Trophoblast cell (in vitro differentiated cells and primary cell): ENCODE measurements around the gene FAM3A.

Experiments
- DNase-seq, 2 donors: peaks; one replicate each; pipeline ENCODE4 v3.0.0-alpha.2; 2016
- H2AFZ ChIP-seq: 2 replicates; pipeline ENCODE4 v1.6.1; 2013; ENCODE audit warnings: low read length, moderate library complexity, mild to moderate bottlenecking; ENCODE audit not compliant: insufficient read depth, poor library complexity
- H2AK5ac ChIP-seq: 2 replicates; pipeline ENCODE4 v1.6.1; 2013; ENCODE audit warnings: mild to moderate bottlenecking, low read length
- H2BK120ac ChIP-seq: 2 replicates; pipeline ENCODE4 v1.6.1; 2013; ENCODE audit warnings: low read length, mild to moderate bottlenecking, moderate library complexity; ENCODE audit not compliant: insufficient read depth, poor library complexity
- H2BK12ac ChIP-seq: 2 replicates; pipeline ENCODE4 v1.6.1; 2013; ENCODE audit warnings: mild to moderate bottlenecking, low read length, moderate library complexity
- H2BK5ac ChIP-seq: 2 replicates; pipeline ENCODE4 v1.6.1; 2013; ENCODE audit warnings: low read length, low read depth, moderate library complexity, mild to moderate bottlenecking; ENCODE audit not compliant: poor library complexity
- H3K14ac ChIP-seq: 2 replicates; pipeline ENCODE4 v1.6.1; 2013; ENCODE audit warnings: mild to moderate bottlenecking, low read length
- H3K18ac ChIP-seq: 2 replicates; pipeline ENCODE4 v1.6.1; 2013; ENCODE audit warnings: mild to moderate bottlenecking, low read length
- H3K23ac ChIP-seq: 2 replicates; pipeline ENCODE4 v1.6.1; 2013; ENCODE audit warnings: low read length
- H3K27ac ChIP-seq: 2 replicates; pipeline ENCODE4 v1.5.1; 2013; ENCODE audit warnings: low read depth, mild to moderate bottlenecking, inconsistent platforms, low read length, moderate library complexity
- H3K27me3 ChIP-seq: 2 replicates; pipeline ENCODE4 v1.6.1; 2013; ENCODE audit warnings: inconsistent platforms, mild to moderate bottlenecking, low read length, moderate library complexity; ENCODE audit not compliant: insufficient read depth
- H3K36me3 ChIP-seq, 2 experiments: 1 replicate in 1 of 2; 2 replicates in 1 of 2; pipeline ENCODE4 v1.6.1; 2013; ENCODE audit warnings: low read length in 2 of 2, mild to moderate bottlenecking in 2 of 2, moderate library complexity in 1 of 2; ENCODE audit not compliant: insufficient read depth in 2 of 2, control insufficient read depth in 1 of 2
- H3K4ac ChIP-seq: 2 replicates; pipeline ENCODE4 v1.6.1; 2013; ENCODE audit warnings: low read depth, mild to moderate bottlenecking, low read length, moderate library complexity
- H3K4me1 ChIP-seq, 2 experiments: 1 replicate in 1 of 2; 2 replicates in 1 of 2; pipeline ENCODE4 v1.6.1; 2013; ENCODE audit warnings: low read length in 2 of 2, mild to moderate bottlenecking in 2 of 2, moderate library complexity in 1 of 2; ENCODE audit not compliant: insufficient read depth in 2 of 2, control insufficient read depth in 1 of 2
- H3K4me2 ChIP-seq: 2 replicates; pipeline ENCODE4 v1.6.1; 2013; ENCODE audit warnings: inconsistent platforms, mild to moderate bottlenecking, low read length, moderate library complexity
- H3K4me3 ChIP-seq: 2 replicates; pipeline ENCODE4 v1.5.1; 2013; ENCODE audit warnings: mild to moderate bottlenecking, low read depth, low read length, inconsistent platforms
- H3K79me1 ChIP-seq: one replicate; pipeline ENCODE4 v1.6.1; 2013; ENCODE audit warnings: low read length
- H3K79me2 ChIP-seq: 2 replicates; pipeline ENCODE4 v1.6.1; 2013; ENCODE audit warnings: low read length, mild to moderate bottlenecking; ENCODE audit not compliant: control insufficient read depth, insufficient read depth, poor library complexity
- H3K9ac ChIP-seq: 2 replicates; pipeline ENCODE4 v1.6.1; 2013; ENCODE audit warnings: mild to moderate bottlenecking, low read length
- H3K9me3 ChIP-seq: 2 replicates; pipeline ENCODE4 v1.6.1; 2013; ENCODE audit warnings: low read depth, mild to moderate bottlenecking, control low read depth, inconsistent platforms, low read length; ENCODE audit not compliant: insufficient read depth
- H4K12ac ChIP-seq: 2 replicates; pipeline ENCODE4 v1.6.1; 2013; ENCODE audit warnings: low read depth, mild to moderate bottlenecking, low read length, moderate library complexity
- H4K8ac ChIP-seq: 2 replicates; pipeline ENCODE4 v1.6.1; 2013; ENCODE audit warnings: low read depth, mild to moderate bottlenecking, low read length, moderate library complexity
- H4K91ac ChIP-seq: one replicate; pipeline ENCODE4 v1.6.1; 2013; ENCODE audit warnings: low read depth, mild to moderate bottlenecking, low read length, moderate library complexity
- WGBS: extraction: QIAGEN DNeasy Blood & Tissue Kit; methylation state at CpG from one replicate; pipeline ENCODE4 v1.1.7; 2013; ENCODE audit warnings: missing lambda C conversion rate; ENCODE audit not compliant: insufficient read length, insufficient coverage; ENCODE audit errors: extremely low coverage; 5-methylcytosine and 5-hydroxymethylcytosine counted together

The FAM3A gene

DNA sequence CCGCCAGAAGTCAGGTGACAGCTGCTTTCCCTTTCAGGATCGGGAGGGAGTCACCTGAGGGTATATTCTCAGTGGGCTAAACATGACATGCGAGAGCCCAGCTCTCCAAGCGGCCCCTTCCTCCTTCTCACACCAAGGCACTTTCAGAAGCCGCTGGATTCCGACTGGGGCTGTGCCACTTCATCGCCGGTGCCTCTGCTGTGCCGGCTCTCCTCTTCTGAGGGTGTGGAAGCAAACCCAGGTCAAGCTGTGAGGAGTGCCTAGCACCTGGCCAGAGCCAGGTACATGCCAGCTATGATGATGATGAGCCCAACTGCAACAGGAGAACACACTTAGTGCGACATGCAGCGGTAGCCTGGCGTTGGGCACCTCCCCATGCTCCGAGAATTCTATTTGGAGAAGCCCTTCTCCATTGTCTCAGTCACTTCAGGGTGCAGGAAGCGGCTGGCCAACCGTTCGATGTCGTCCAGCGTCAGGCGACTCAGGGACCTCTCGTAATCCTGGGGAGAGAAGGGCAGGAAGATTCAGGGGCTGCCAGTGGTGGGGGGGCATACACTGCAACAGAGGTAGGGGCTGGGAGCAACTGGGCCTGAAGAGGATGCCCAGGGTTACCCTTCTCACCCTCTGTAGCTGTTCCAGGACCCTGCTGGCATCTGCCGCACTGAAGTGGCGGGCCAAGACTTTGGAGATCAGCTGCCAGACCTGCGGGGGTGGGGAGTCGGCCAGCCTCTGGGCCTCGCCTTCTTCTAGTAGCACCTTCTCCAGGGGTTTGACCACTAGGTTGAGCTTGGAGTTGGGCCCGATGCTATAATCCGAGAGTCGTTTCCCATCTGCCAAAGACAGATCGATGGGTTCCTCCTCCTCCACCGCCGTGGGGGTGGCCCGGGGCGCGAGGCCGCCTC is 30.6 kb downstream of the FAM3A start:
- peak overlapping the region; percentile 83 for H3K4me2 ChIP-seq
- no CpG with 5 or more reads among the region's 35 CpGs for WGBS

DNA sequence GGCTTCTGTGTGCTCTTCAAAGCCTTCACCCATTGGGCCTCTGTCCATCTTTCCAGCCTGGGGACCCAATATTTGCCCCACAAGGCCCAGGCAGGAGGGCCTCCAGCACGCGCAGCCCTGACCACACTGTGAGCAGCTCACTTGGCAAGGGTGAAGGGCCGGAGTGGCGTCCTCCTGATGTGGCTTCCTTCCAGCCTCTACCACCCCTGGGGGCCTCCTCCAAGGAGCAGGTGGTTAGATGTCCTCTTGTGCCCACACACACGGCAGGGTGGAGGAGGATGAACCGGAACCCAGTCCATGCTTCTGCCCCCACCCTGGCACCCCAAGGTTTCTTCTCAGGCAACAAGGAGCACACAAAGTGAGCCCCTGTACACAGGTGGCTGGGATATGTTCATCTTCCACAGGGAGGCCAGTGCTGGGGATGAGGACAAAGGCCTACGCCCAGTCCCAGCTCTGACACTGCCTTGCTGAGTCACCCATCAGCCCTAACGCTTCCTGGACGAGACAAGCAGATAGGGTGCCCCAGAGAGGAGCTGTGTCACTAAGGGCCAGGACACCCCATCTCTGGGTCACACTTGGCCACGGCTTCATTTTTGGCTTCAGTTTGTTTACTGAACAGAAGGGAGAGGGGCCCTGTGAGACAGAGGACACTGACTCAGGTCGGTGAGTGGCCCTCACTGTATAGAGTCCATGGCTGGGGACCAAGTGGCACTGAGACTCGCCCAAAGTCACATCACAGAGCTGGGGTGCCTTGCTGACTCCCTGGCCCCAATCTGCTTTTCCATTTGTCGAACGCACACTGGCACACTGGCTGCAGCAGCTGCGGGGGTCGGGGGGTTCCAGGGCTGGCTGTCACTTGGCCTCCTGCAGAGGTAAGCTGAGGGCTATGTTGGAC is 31.5 kb downstream of the FAM3A start:
- peaks cover 31 to 34% of the 10 kb centered on the region in 2 experiments for H3K36me3 ChIP-seq
- H3K9me3 ChIP-seq = peaks cover 1% of the 10 kb centered on the region
- no peak overlapping the region for H3K4ac ChIP-seq
- no peak overlapping the region for H4K8ac ChIP-seq
- H4K12ac ChIP-seq = peak overlapping the region; percentile 5
- no peak overlapping the region for H2AK5ac ChIP-seq
- DNase-seq = no peak
- no peak overlapping the region for H3K14ac ChIP-seq
- peaks cover 7% of the 10 kb centered on the region for H3K79me1 ChIP-seq
- H3K9ac ChIP-seq = no peak overlapping the region
- H3K23ac ChIP-seq = no peak overlapping the region
- H2AFZ ChIP-seq = no peak overlapping the region
- H3K79me2 ChIP-seq = peaks cover 10% of the 10 kb centered on the region
- no peak overlapping the region for H2BK120ac ChIP-seq
- no peak overlapping the region for H3K4me3 ChIP-seq
- H2BK12ac ChIP-seq = no peak overlapping the region
- WGBS = no CpG with 5 or more reads among the region's 16 CpGs
- H2BK5ac ChIP-seq = no peak overlapping the region
- no peak overlapping the region for H3K4me2 ChIP-seq
- no peak overlapping the region for H3K18ac ChIP-seq
- no peak overlapping the region for H4K91ac ChIP-seq
- H3K27me3 ChIP-seq = no peaks in the 10 kb centered on the region
- peaks cover 18 to 20% of the 10 kb centered on the region in 2 experiments for H3K4me1 ChIP-seq
- H3K27ac ChIP-seq = no peak overlapping the region

More for the DNA sequence above, 30.6 kb downstream of the FAM3A start:
- Histone ChIP-seq H3K79me2 (peaks cover 16% of the 10 kb centered on the region), H3K23ac (no peak overlapping the region), H4K91ac (peak overlapping the region; percentile 96), H2BK12ac (no peak overlapping the region), H3K36me3 (peaks cover 31 to 34% of the 10 kb centered on the region in 2 experiments), H3K18ac (peak overlapping the region; percentile 92), H3K9me3 (peaks cover 1% of the 10 kb centered on the region), H3K4me1 (peaks cover 20 to 22% of the 10 kb centered on the region in 2 experiments), H3K27me3 (no peaks in the 10 kb centered on the region), H2BK5ac (no peak overlapping the region), H2AK5ac (peak overlapping the region; percentile 88), H3K79me1 (peaks cover 12% of the 10 kb centered on the region), H3K4me3 (peak overlapping the region; percentile 83), H4K8ac (peak overlapping the region; percentile 87), H2AFZ (peak overlapping the region; percentile 28), H2BK120ac (no peak overlapping the region), H3K9ac (peak overlapping the region; percentile 87), H3K4ac (peak overlapping the region; percentile 88), H3K14ac (peak overlapping the region; percentile 90), H3K27ac (peak overlapping the region; percentile 92), H4K12ac (peak overlapping the region; percentile 64)
- peak in 1 of 2 donors; percentile 36 for DNase-seq

DNA sequence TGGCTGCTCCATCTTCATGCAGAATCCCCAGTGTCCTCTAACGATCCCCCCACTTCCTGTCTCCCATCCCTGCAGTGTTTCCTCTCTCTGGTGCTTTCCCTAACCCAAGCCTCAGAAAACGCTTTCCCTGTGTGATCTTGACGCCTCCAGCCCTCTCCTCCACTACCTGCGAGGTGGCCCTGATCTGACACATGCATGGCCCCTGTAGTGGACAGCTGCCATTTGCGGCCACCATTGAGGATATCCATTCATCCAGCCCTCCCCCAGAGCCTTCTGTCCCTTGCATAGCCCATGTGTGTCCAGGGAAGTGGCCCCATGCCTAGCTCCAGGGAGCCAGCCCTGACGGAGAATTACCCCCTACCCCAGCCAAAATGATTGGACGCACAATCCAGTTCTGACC is 32.7 kb downstream of the FAM3A start:
- peaks cover 1% of the 10 kb centered on the region for H3K9me3 ChIP-seq
- H2BK5ac ChIP-seq = no peak overlapping the region
- H3K4ac ChIP-seq = no peak overlapping the region
- no peak overlapping the region for H4K91ac ChIP-seq
- H3K14ac ChIP-seq = no peak overlapping the region
- no peak overlapping the region for H4K8ac ChIP-seq
- peaks cover 12% of the 10 kb centered on the region for H3K79me1 ChIP-seq
- H3K27me3 ChIP-seq = no peaks in the 10 kb centered on the region
- no peak overlapping the region for H3K4me2 ChIP-seq
- H2BK120ac ChIP-seq = no peak overlapping the region
- peaks cover 12 to 17% of the 10 kb centered on the region in 2 experiments for H3K4me1 ChIP-seq
- H3K18ac ChIP-seq = no peak overlapping the region
- H3K4me3 ChIP-seq = no peak overlapping the region
- no peak overlapping the region for H3K9ac ChIP-seq
- no CpG with 5 or more reads among the region's 7 CpGs for WGBS
- H4K12ac ChIP-seq = no peak overlapping the region
- no peak overlapping the region for H3K27ac ChIP-seq
- no peak overlapping the region for H3K23ac ChIP-seq
- no peak overlapping the region for H2AFZ ChIP-seq
- H3K79me2 ChIP-seq = peaks cover 6% of the 10 kb centered on the region
- no peak for DNase-seq
- no peak overlapping the region for H2AK5ac ChIP-seq
- H3K36me3 ChIP-seq = peaks cover 24 to 29% of the 10 kb centered on the region in 2 experiments
- no peak overlapping the region for H2BK12ac ChIP-seq

DNA sequence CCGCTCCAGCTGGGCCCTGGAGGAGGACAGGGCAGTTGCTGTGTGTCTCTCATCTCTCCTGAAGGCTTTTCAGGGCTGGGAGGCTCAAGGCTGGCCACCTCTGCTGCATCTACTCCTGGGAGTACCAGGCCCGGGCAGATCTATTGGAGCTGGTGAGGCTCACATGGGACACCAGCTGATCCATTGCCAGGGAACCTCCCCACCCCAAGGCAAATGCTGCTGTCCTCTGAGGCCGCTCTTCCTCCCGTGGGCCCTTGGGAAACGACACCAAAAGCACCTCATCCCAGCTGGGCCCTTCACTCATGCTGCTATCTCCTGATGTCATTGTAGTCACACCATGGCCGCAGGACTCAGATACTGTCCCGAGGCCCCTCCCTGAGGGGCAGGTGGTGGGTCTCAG is 33.2 kb downstream of the FAM3A start:
- H3K9me3 ChIP-seq = no peaks in the 10 kb centered on the region
- H3K27ac ChIP-seq = no peak overlapping the region
- H3K4me2 ChIP-seq = no peak overlapping the region
- no peak overlapping the region for H3K9ac ChIP-seq
- H3K79me1 ChIP-seq = peaks cover 12% of the 10 kb centered on the region
- H3K14ac ChIP-seq = no peak overlapping the region
- H2AK5ac ChIP-seq = no peak overlapping the region
- no peak overlapping the region for H2BK5ac ChIP-seq
- WGBS = no CpG with 5 or more reads among the region's 7 CpGs
- H4K8ac ChIP-seq = no peak overlapping the region
- H2AFZ ChIP-seq = no peak overlapping the region
- peaks cover 19 to 24% of the 10 kb centered on the region in 2 experiments for H3K36me3 ChIP-seq
- H3K27me3 ChIP-seq = no peaks in the 10 kb centered on the region
- no peak overlapping the region for H3K4ac ChIP-seq
- no peak overlapping the region for H3K4me3 ChIP-seq
- H3K18ac ChIP-seq = no peak overlapping the region
- no peak overlapping the region for H4K12ac ChIP-seq
- peaks cover 6% of the 10 kb centered on the region for H3K79me2 ChIP-seq
- H2BK120ac ChIP-seq = no peak overlapping the region
- peak overlapping the region; percentile 11 for H4K91ac ChIP-seq
- peaks cover 12 to 19% of the 10 kb centered on the region in 2 experiments for H3K4me1 ChIP-seq
- H2BK12ac ChIP-seq = no peak overlapping the region
- DNase-seq = no peak
- H3K23ac ChIP-seq = no peak overlapping the region
